HEK293 (cell line): ENCODE measurements around the gene STPG3.

ENCODE experiments used
- CTCF ChIA-PET: fragments of 350-600 bp; formaldehyde crosslinking; extraction: SDS; loops from one replicate; lab custom pipeline; 2021; ENCODE audit warnings: antibody characterized with exemption; lab: Yijun Ruan, JAX
- POLR2A ChIA-PET: fragments of 300-600 bp; formaldehyde crosslinking; extraction: SDS; loops from one replicate; lab custom pipeline; 2020; ENCODE audit warnings: antibody characterized with exemption, inconsistent platforms; lab: Yijun Ruan, JAX
- H3K27ac ChIP-seq: fragments of 200-500 bp; sonication (Bioruptor generic); 2 replicates; pipeline ENCODE4 v1.5.1; 2014; ENCODE audit warnings: low read depth, low read length, control low read depth, inconsistent platforms; ENCODE audit errors: extremely low read depth
- H3K36me3 ChIP-seq, 2 experiments: fragments of 200-500 bp in 1 of 2; sonication (Bioruptor generic) in 1 of 2; 1 replicate in 1 of 2; 2 replicates in 1 of 2; pipeline ENCODE4 v1.5.1; 2014 to 2017; ENCODE audit warnings: inconsistent platforms in 2 of 2, low read length in 2 of 2; ENCODE audit not compliant: control insufficient read depth in 2 of 2, insufficient read depth in 1 of 2
- H3K4me1 ChIP-seq: fragments of 200-500 bp; sonication (Bioruptor generic); 2 replicates; pipeline ENCODE4 v1.5.1; 2014; ENCODE audit warnings: mild to moderate bottlenecking, low read length, inconsistent platforms; ENCODE audit not compliant: control insufficient read depth, insufficient read depth
- H3K4me3 ChIP-seq: 2 replicates; pipeline ENCODE4 v1.5.1; 2011; ENCODE audit warnings: low read depth, mild to moderate bottlenecking, control low read depth, low read length, moderate library complexity
- H3K9me3 ChIP-seq: fragments of 200-500 bp; sonication (Bioruptor generic); 2 replicates; pipeline ENCODE4 v1.5.1; 2014; ENCODE audit warnings: low read depth, low read length, inconsistent platforms; ENCODE audit not compliant: control insufficient read depth, insufficient read depth
- BCL6B ChIP-seq: fragments of 450-650 bp; formaldehyde crosslinking; IDR thresholded peaks from 2 replicates; pipeline ENCODE4 v1.5.1; 2017; ENCODE audit warnings: missing biosample characterization, missing genetic modification characterization
- MYNN ChIP-seq: fragments of 450-650 bp; formaldehyde crosslinking; IDR thresholded peaks from 2 replicates; pipeline ENCODE4 v1.5.1; 2016; ENCODE audit warnings: missing biosample characterization, missing genetic modification characterization, borderline replicate concordance
- PBX3 ChIP-seq: sonication (generic); formaldehyde crosslinking; IDR thresholded peaks from 2 replicates; pipeline ENCODE4 v1.8.1; 2022; ENCODE audit warnings: mild to moderate bottlenecking, moderate library complexity, missing genetic modification reagents
- SALL2 ChIP-seq: fragments of 450-650 bp; formaldehyde crosslinking; IDR thresholded peaks from 2 replicates; pipeline ENCODE4 v1.5.0; 2017; ENCODE audit warnings: missing biosample characterization, mild to moderate bottlenecking, missing genetic modification characterization, borderline replicate concordance
- ZFHX2 ChIP-seq: fragments of 450-650 bp; formaldehyde crosslinking; conservative IDR thresholded peaks from 2 replicates; pipeline ENCODE4 v1.5.1; 2016; ENCODE audit warnings: missing biosample characterization, missing genetic modification characterization
- ZNF169 ChIP-seq: fragments of 450-650 bp; formaldehyde crosslinking; IDR thresholded peaks from 2 replicates; pipeline ENCODE4 v1.5.1; 2016; ENCODE audit warnings: missing biosample characterization, missing genetic modification characterization
- ZNF175 ChIP-seq: fragments of 450-650 bp; formaldehyde crosslinking; IDR thresholded peaks from 2 replicates; pipeline ENCODE4 v1.5.1; 2016; ENCODE audit warnings: missing biosample characterization, missing genetic modification characterization
- ZNF2 ChIP-seq: fragments of 450-650 bp; formaldehyde crosslinking; IDR thresholded peaks from 2 replicates; pipeline ENCODE4 v1.5.1; 2016; ENCODE audit warnings: missing biosample characterization, missing genetic modification characterization
- ZNF302 ChIP-seq: fragments of 450-650 bp; formaldehyde crosslinking; IDR thresholded peaks from 2 replicates; pipeline ENCODE4 v1.5.1; 2016; ENCODE audit warnings: missing biosample characterization, missing genetic modification characterization, low read depth
- ZNF473 ChIP-seq: fragments of 450-650 bp; formaldehyde crosslinking; IDR thresholded peaks from 2 replicates; pipeline ENCODE4 v1.5.1; 2017; ENCODE audit warnings: missing biosample characterization, missing genetic modification characterization
- ZNF48 ChIP-seq: fragments of 450-650 bp; formaldehyde crosslinking; IDR thresholded peaks from 2 replicates; pipeline ENCODE4 v1.5.1; 2016; ENCODE audit warnings: missing biosample characterization, missing genetic modification characterization
- ZNF514 ChIP-seq: fragments of 450-650 bp; formaldehyde crosslinking; IDR thresholded peaks from 2 replicates; pipeline ENCODE4 v1.5.1; 2016; ENCODE audit warnings: missing biosample characterization, missing genetic modification characterization
- ZNF544 ChIP-seq: fragments of 450-650 bp; formaldehyde crosslinking; IDR thresholded peaks from 2 replicates; pipeline ENCODE4 v1.5.0; 2017; ENCODE audit warnings: missing biosample characterization, missing genetic modification characterization
- ZNF600 ChIP-seq: fragments of 450-650 bp; formaldehyde crosslinking; IDR thresholded peaks from 2 replicates; pipeline ENCODE4 v1.5.1; 2016; ENCODE audit warnings: missing biosample characterization, missing genetic modification characterization
- ZNF704 ChIP-seq: fragments of 450-650 bp; formaldehyde crosslinking; IDR thresholded peaks from 2 replicates; pipeline ENCODE4 v1.5.1; 2016; ENCODE audit warnings: missing biosample characterization, missing genetic modification characterization
- ZNF76 ChIP-seq: fragments of 450-650 bp; formaldehyde crosslinking; IDR thresholded peaks from 2 replicates; pipeline ENCODE4; 2016; ENCODE audit warnings: low read depth, missing biosample characterization, missing genetic modification characterization, borderline replicate concordance

The STPG3 gene

GRCh38 chr9:137278721-137279711 lies 27.9 kb downstream of the STPG3 start:
- Histone ChIP-seq H3K9me3 (no peaks in the 10 kb centered on the region), H3K4me3 (no peak overlapping the region), H3K36me3 (peaks cover 0 to 8% of the 10 kb centered on the region in 2 experiments; a peak in 1 of 3 replicates), H3K27ac (no peak overlapping the region), H3K4me1 (0 out of 2 replicates have a peak, but pooled peaks cover 4% of the 10 kb centered on the region)
- POLR2A ChIA-PET = interaction anchor here (0.7 kb wide), 2 partner anchors 12 to 15 kb away, joined by 3 read pairs; no protein-coding TSS in a partner anchor
- CTCF ChIA-PET = interaction anchor here (1.4 kb wide), 1 partner anchor 42 kb away, joined by 5 read pairs; no protein-coding TSS in a partner anchor
- no peak for TF ChIP-seq ZNF704
- no peak for TF ChIP-seq ZNF600 (tag by site-specific recombination)
- no peak for TF ChIP-seq SALL2 (tag by site-specific recombination)
- no peak for TF ChIP-seq BCL6B (tag by site-specific recombination)
- no peak for TF ChIP-seq ZNF175 (tag by site-specific recombination)
- no peak for TF ChIP-seq MYNN (tag by site-specific recombination)

DNA sequence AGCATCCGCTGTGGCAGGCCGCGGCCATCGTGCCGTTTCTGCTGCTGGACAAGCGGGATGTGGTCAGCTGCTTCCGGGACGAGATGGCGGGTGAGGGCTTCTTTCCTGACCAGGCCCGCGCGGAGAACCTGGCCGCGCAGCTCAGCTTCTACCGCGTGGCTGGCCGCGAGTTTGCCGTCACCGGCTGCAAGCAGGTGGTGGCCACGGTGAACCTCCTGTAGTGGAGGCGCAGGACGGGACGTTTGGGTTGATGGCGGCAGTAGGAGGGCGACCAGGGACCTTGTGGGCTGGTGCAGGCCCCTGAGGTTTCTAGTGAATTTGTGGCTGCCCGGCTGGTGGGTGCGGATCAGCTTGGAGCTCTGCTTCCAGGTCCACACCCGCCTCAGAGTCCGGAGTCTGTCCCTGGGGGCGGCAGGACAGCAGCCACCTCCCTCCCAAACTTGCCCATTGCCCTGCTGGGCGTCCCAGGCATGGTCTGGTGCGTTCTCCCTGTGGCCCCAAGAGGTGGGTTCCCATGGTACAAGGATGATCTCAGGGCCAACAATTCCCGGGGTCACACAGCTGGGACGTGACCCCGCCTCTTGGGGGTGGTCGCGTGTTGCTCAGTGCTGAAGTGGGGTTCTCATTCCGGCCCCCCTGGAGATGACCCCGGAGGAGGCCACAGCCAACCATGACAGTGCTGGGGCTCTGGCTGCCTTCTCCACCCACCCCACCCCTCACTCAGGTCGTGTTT lies 28.8 kb downstream of the STPG3 start:
- H3K27ac ChIP-seq = no peak overlapping the region
- H3K4me3 ChIP-seq = no peak overlapping the region
- H3K9me3 ChIP-seq = no peaks in the 10 kb centered on the region
- H3K36me3 ChIP-seq = peaks cover 0 to 7% of the 10 kb centered on the region in 2 experiments; a peak in 1 of 3 replicates
- TF ChIP-seq PBX3 (CRISPR knock-in tag) (no peak), ZNF600 (tag by site-specific recombination) (0 out of 2 replicates have a peak, but pooled peaks have one; percentile 51)
- 0 out of 2 replicates have a peak, but pooled peaks cover 4% of the 10 kb centered on the region for H3K4me1 ChIP-seq
- ChIA-PET CTCF (interaction anchor here (0.6 to 1.4 kb wide), 2 partner anchors 43 to 50 kb away, joined by 3 to 5 read pairs; no protein-coding TSS in a partner anchor), POLR2A (interaction anchor here (0.7 kb wide), 2 partner anchors 13 to 15 kb away, joined by 3 read pairs; no protein-coding TSS in a partner anchor)

- Histone ChIP-seq H3K9me3 (no peaks in the 10 kb centered on the region), H3K27ac (no peak overlapping the region), H3K4me1 (0 out of 2 replicates have a peak, but pooled peaks cover 4% of the 10 kb centered on the region), H3K36me3 (peaks cover 0 to 7% of the 10 kb centered on the region in 2 experiments; a peak in 1 of 3 replicates)
- ChIA-PET POLR2A (no interaction called here), CTCF (interaction anchor here (0.6 to 1.4 kb wide), 2 partner anchors 44 to 51 kb away, joined by 3 to 5 read pairs; no protein-coding TSS in a partner anchor)
- TF ChIP-seq ZNF76 (tag by site-specific recombination) (no peak), ZNF544 (tag by site-specific recombination) (no peak), ZNF169 (tag by site-specific recombination) (no peak), ZFHX2 (no peak), ZNF48 (tag by site-specific recombination) (no peak), ZNF2 (no peak), ZNF514 (tag by site-specific recombination) (no peak), ZNF473 (tag by site-specific recombination) (no peak), ZNF302 (tag by site-specific recombination) (no peak)
- TF ChIP-seq, all 188 proteins: peak for 0
- H3K4me3 ChIP-seq = no peak overlapping the region
These were observed 29.6 kb downstream of the STPG3 start for GRCh38 chr9:137280474-137281344.
